NCI-H1930 (cell line): ENCODE measurements around the gene BMAL1.

Source experiments
- DNase-seq, 2 experiments: peaks; one replicate each; lab custom pipeline; 2025; lab: John Stamatoyannopoulos, UW

Gene BMAL1

DNA sequence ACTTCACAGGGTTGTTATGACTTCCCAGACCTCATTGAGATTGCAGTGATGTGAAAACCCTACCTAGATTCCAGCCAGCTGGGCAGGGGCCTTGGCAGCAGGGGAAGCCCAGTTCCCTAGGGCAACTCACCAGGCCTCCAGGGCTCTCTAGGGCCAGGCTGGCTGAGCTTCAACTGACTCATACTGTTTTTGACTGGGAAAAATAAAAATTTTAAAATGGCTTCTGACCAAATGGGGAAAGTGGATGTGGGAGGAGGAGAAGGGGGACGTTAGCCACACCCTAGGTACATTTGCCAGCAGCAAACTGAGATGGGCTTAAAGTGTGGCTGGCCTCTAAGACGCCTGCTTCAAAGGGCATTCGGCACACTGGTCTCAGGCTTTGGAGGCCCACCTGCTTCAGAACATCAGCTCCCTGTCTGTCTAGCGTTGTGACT, 39.0 kb downstream of the BMAL1 start:
- DNase-seq = no peak

DNA sequence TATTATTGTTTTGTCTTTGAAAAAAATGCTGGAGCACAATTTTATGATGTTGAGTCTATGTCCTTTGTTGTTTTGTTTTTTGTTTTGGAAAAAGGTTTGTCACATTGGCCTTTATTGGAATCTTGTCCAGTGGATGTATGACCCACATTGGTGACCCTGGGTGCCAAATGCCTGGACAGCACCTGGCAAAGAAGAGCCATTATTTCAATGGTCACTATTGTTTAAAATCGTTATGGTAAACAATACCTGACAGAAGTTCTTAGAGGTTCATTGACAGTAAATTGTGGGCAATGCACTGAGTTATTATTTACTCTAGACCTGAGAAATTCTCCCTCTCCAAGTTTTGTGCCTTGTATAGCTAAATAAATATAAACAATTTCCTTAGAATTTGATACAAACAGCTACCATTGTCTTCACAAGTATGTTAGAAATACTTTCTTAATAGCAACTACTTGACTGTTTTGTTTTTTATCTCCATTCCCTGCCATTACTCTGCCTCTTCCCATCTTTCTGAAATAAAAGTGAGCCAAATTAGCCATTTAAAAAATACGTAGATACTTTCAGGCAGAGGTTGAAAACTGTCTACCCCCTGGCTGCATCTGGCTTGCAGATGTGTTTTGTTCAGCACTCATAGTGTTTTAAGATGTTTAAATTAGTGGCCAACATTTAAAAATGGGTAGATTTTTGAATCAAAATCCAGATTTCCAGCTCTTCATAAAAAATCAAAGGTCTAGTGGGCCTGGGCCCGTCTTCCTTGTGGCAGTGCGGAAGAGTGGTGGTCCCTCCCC, 39.9 kb downstream of the BMAL1 start:
- no peak for DNase-seq

DNA sequence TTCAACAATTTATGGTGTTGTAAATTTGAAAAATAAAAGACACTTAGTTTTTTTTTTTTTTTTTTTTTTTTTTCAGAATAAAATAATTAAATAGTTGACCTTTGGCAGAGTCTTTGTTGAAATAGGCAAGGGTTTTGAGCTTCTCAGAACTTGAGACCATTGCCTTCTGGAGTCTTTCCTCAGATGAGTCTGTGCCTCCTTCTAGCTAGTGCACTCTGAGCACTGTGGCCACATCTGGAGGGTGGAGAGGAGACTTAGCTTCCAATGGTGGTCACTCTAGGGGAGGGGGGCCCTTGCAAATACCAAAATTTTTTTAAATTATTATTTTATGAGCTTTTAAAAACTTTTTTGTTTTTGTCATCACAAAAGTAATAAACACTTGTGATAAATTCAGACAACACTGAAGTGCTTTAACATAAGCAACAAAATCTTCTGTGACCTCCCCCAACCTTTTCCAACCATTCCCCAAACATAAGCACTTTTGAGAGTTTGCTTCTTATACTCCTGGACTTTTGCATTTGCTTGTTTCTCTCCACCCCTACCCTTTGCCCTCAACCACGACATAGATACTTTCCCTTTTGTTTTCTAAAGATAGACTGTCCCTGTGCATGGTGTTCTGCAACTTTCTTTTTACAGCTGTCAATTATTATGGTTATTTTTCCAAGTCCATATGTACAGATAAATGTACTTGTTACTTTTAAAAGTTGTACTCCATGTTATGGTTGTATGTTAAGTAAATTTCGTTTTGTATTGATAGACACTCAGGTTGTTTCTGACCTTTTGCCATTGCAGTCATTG, 41.1 kb downstream of the BMAL1 start:
- no peak for DNase-seq

DNA sequence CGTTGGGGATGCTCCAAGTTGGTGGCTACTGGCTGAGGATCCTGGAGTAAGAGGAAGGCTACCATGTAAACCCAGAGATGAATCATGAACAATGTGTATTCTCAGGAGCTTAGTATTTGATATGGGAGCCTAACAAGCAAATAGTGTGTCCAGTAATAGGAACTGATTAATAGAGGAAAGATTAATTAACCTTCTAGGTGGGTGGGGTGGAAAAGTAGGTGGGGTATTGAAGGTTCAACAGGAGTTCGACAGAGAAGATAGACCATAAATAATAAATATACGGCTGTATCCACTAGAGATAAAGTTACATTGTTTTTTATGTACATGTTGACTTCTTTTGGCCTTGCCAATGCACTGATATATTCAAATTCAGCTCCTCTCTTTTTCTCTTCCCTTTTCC, 43.1 kb downstream of the BMAL1 start:
- DNase-seq = no peak

DNA sequence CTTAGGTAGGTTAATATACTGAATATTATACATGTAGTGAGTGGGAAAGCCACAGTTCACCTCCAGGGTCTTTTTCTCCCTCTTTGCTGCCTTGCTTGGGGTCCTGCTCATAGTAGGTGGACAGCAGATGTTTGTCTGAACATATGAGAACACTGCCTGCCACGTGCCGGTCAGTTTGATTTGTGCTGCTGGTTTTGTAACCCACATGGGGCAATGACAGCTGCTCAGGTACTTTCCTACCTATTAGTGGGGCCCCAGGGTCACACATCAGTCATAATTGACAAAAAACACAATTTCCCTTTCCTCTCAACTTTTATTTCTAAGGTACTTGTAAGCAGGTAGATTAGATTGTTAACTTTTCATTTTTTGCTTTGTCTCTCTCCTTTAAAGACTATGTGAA, 43.8 kb downstream of the BMAL1 start:
- no peak for DNase-seq

DNA sequence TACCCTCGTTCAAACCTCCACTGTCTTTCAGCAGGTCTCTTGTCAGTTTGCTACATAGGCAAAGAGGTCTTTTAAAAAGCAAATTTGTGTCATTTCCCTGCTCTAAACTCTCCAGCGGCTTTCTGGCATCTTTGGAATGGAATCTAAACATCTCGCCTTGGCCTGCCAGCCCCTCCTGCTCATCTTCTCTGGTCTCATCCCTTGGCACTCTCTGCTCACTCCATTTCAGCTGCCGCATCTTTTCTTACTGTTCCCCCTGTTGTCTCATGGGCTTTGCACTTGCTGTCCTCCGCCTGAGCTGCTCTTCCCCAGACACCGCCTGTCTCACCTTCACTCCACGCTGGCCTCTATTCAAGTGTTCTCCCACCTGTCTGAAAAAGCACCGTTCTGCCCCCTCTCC, 46.6 kb downstream of the BMAL1 start:
- DNase-seq = no peak

DNA sequence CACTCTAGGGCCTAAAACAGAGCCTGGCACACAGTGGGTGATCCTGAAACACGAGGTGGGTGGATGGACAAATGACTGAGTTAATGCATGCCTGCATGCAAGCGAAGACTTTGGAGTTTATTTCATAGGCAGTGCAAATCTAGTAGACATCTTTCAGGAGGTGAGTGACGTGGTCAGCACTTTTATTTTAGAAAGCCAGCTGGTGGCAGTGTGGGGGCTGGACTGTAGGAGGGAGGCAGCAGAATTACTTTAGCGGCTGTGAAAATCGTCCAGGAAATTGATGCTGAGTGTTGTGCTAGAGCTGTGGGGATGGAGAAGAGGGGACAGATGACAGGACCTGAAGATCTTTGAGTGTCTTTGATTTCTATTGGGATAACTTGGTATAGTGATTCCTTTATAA, 47.1 kb downstream of the BMAL1 start:
- no peak for DNase-seq

DNA sequence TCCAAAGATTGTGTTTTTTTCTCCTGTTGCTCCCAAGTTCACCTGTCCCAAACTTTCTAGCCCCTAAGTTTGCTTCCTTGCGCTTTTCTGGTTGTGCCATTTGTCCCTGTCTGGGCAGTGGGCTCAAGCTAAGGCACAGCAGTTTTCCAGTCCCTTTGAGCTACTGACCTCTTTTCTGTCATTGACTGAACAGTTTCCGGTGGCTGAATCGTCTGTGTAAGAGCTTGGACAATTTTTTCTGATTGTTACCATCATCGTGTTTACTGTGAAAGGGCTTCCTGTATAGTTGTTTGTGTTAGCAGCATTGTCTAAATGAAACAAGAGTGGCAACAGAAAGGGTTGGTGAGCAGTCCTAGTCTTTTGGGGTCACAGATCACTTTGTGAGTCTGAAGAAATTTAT, 49.8 kb downstream of the BMAL1 start:
- DNase-seq = no peak

DNA sequence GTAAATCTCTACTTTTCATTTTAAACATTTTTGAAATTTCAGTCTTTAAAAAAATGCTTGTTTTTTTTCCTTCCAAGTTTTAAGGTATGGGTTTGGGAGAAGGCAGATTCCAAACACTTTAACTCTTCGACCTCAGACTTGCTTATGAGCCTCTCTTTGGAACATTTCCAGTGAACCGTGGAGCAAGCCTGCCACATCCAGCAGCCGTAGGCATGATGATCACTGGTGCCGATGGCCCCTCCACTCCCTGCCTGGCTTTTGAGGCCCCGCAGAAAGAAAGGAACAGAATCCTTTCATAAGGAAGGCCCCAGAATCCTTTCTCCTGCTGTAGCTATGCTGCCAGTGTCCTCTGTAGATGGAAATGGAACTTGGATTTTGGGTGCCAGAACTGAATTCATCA, 50.7 kb downstream of the BMAL1 start:
- DNase-seq = no peak

DNA sequence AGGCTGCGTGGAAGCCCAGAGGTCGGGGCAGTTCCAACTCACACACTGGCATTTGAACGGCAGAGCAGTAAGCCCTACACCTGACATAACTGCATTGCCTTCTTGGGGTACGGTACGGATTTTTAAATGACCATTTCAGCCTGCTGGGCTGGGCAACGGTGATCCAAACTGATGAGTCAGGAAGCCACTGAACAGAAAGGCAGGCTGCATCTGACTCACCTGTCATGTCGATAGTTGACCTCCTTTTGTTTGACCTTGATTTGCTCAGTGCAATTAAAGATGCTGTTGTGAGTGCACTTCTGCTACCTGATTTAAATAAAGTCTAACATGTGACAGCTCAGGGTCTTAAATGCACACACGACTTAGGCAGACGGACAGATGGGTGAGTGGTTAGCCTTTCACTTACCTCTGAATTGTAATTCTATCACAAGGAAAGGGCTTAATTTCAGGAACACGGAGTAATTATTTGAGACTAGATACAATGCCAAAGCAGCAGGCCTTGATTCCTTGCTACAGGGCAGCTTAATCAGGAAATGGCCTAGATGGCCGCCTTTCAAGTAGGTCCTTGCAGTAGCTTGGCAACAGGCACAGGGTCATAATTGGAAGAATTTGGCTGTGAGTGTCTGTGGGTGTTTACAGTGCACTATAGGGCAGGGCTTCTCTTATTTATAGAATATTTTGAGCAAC, 52.2 kb downstream of the BMAL1 start:
- DNase-seq = no peak

DNA sequence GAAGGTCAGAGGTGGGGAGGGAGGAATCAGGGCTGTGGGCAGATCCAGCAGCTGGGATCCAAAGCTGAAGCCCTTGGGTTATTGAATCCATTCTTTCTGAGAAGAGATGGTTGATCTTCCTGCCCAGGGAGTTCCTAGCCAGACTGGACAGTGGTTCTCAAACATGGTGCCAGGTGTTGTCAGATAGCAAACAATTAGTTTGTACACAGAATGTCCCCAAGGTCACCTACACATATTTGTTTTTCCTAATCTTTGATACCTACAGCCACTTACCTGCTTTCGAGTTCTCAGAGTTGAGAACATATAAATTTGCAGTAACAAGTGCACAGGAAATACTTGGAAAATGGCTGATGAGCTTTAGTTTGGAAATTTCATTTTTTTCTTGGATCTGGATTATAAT, 54.5 kb downstream of the BMAL1 start:
- no peak for DNase-seq

DNA sequence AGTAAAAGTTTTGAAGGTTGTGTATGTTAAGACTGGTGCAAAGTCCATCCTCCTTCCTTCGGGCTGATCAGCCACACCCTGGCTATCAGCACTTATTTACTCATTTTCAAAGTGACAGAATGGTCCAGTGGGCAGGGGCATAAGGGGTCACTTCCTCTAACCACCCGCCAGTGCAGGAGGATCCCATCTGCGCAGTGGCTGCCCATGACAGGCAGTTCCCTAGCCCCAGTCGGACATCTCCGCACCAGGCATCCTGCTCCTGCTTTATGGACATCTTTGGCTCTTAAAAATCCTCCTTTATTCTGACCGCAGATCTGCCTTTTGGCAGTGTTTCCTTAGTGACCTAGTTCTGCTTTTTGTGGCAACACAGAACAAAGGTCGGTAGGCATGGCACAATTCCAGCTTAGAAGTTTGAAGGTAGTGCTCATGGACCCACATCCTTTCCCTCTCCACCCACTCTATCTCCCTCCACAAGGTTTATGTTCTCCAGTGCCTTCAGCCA, 55.9 kb downstream of the BMAL1 start:
- no peak for DNase-seq

DNA sequence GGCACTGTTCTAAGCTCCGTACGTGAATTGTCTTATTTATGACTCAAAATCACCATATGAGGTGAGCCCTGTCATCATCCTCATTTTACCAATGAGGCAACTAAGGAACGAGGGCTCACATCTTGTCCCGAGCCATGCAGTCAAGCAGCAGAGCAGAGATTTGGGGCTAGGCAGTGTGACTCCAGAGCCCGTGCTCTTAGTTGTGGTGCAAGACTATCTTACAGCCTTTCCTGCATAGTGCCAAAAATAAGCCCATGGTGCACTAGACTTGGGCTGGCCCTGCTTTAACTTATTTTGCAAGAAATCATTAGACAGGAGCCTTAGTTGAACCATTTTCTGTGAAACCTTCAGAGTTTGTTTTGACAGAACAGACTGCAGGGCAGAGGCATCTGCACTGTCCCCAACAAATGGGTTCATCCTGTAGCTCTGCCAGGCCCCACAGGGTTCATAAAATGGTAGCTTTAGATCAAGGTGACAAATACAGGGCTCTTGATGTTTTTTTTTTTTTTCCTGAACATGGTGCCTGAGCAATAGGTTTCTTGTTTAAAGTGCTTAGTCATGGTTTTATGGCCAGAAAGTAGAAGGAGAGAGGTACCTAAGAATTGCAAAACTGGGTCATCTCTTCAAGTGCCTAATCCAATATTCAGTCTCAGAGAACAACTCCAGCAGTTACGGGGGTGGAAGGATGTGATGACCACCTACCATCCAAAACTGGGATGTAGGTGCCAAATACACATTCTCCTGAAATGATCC, 56.6 kb downstream of the BMAL1 start:
- no peak for DNase-seq

DNA sequence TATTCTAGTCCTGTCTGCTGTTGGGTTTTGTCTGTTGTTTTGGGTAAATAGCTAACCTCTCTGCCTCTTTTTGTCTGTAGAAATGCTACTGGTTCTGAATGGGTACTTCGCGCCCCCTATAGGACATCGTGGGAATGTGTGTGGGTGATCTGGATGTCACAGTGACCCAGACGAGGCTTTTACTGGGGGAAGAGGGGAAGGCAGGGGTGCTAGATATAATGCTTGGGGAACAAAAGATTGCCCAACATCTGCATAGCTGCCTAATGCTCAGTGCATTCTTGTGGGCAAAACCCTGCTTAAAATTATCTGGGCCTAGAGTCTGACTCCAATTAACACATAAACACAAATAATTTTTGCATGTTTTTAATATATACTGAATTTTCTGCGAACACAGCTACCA, 57.7 kb downstream of the BMAL1 start:
- DNase-seq = peak in 1 of 2 experiments; percentile 7

DNA sequence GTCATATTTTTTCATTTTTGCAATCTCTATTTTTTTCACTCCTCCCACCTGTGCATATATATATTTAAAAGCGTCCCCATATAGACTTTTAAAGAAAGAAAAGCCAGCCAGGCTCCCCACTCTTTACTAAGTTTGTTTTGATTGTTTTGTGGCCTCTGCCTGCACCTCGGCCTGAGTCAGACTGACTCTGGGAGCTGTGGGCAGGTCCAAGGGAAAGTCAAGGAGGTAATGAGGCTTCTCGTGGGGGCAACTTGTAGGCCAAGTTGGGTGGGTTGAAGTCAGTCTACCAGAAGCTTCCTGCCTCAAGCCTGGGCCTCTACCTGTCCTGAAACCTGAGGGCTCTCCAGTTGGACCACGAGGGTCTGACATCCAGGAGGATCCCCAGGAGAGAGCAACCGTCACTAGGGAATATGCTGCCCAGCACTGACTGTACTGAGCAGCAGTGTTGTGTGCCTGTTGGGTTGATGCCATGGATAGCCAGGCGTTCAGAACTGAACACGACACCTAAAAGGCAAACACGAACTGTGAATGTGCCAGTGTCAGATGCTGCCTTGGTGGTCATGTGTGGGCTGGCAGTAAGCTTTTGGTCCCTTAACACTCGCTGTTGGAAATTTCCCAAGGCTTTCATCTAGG, 58.8 kb downstream of the BMAL1 start:
- no peak for DNase-seq

DNA sequence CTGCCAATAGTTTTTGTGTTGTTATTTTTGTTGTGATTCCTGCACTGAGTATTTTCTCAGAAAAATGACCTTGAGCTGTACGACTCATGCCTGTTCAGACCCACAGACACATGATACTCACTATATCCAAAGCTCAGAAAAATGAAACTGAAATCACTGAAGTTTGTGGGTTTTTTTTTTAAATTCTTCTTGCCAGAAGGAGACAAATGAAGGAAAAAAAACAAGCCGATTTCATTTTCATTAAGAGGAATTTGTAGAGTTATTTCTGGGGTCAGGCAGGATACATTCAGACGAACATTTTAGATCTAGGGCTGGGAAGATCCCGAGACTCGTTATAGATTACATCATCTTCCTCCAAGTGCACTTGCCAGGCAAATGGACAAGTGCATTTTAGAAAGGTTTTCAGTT, 60.4 kb downstream of the BMAL1 start:
- no peak for DNase-seq

DNA sequence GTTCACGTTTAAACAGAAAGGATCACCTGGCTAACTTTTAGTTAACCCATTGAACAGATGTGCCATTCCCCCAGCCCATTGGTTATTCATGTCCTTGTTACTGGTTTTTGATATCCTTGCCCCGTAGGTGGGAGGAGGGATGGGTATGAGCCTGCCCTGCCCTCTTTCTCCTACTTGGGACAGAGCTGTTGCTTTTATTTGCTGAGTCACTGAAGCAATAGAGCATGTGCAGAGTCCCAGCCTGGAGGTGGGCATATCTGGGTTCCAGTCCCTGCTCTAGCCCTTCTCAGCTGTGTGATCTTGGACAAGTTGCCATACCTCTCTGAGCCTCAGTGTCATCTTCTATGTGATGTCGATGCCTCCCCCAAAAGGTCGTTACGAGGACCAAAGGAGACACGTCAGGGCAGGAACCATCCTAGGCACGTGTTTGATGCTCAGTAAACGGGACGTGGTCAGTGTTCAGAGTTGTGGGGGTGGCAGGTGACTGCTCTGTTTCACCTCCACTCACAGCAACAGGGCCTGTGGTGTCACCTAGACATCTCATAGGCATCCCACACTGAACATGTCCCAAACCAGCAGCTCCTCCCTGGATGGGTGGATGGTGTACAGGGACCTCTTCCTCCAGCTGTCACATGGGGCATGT, 61.0 kb downstream of the BMAL1 start:
- DNase-seq = no peak

DNA sequence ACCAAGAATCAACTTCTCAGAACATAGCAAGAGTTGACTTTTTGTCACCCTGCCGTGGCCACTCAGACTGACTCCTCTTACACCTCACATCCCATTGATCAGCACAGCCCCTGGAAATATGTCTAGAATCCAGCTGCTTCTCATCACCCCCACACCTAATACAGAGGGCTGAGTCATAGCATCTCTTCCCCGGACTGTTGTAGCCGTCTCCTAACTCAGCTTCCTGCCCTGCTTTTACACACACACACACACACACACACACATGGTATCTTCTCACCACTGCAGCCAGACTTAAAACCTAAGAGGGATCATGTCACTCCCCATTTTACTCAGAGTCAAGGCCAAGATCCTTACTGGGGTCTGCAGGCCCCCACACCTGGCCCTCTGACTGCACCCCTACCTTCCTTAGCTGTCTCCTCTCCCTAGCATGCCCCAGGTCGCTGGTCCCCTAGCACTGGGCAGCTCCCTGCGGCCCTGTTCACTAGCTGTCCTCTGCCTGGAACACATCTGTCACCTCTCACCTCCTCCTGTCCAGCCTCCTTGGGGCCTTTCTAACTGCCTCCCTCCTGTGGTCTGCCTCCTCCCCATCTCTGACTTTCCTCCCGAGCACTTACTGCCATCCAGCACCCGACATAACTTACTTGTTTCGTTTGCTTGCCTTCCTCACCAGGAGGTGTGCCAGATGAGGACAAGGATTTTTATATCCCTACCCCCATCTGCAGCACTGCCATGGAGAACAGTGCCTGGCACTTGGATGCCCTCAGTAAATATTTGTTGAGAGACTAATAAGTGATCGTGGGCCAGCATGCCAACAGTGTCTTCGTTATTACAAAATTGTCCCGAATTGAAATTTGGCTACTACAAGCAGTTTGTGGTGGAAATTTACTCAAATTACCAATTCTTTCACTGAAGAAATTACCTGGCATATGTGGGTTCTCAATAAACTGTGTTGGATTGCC, 61.9 kb downstream of the BMAL1 start:
- no peak for DNase-seq

DNA sequence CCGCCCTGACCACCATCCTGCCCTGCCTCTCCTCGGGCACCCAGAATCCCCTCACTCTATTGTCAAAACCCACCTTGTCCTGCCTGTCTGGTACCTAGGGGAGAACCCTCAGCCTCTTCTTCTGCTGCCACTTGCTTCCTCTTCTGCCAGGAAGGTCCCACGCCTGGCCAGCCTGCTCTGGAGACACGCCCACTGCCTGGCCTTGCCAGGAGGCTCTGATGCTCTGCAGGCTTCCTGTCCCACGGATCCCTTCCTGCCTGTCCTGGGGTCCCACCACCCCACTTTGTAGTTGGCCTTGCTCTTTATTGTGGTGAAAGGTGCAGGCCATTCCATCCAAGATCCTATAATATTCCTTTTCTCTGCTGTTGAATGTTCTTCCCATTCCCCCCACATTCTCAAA, 63.4 kb downstream of the BMAL1 start:
- DNase-seq = no peak

DNA sequence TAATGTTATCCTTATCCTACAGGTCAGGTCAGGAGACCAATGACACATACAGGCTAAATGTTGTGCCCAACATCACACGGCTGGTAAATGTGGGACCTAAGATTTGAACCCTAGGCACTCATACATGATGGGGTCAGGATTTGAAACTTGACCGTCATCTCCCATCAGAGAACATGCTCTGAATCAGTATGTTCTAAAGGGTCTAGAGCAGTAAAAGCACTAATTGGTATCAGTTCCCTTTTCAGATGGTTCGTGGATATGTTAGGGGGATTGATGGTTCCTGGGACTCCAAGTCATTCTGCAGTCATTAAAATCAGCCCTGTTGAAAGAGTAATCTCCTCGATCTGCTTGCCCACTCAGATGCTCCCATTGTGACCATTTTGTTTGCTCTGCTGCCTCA, 65.5 kb downstream of the BMAL1 start:
- DNase-seq = no peak
